Fibroblast of villous mesenchyme (primary cell): ENCODE measurements around the gene CYP2W1. TPM values are rescaled to one million over a fixed set of nuclear protein-coding genes. Genes with fewer than 3 reads are reported as not detected.

Experiments used
- DNase-seq: peaks from one replicate; pipeline ENCODE4 v3.0.0-alpha.2; 2010; ENCODE audit warnings: low read depth
- H3K4me3 ChIP-seq: 2 replicates; pipeline ENCODE4 v1.5.1; 2011; ENCODE audit warnings: low read depth, mild to moderate bottlenecking, low read length
- CTCF ChIP-seq: IDR thresholded peaks from 2 replicates; pipeline ENCODE4 v1.5.1; 2012; ENCODE audit warnings: low read depth, mild to moderate bottlenecking, low read length; ENCODE audit not compliant: insufficient read depth
- total RNA-seq: library from RNA; depleted of rRNA; stranded (reverse); fragments of >200 nt; gene quantifications from 2 replicates; pipeline ENCODE4 v1.2.3, GENCODE V29; 2012

CYP2W1 gene
- total RNA-seq, 1 donor, result under 0.01 TPM

- TF ChIP-seq CTCF, result no peak
- H3K4me3 ChIP-seq, result no peak overlapping the region
- no peak for DNase-seq
Observed at GRCh38 chr7:1005303-1005702, 22.3 kb downstream of the CYP2W1 start.

- TF ChIP-seq CTCF, result no peak
- DNase-seq, result no peak
- no peak overlapping the region for H3K4me3 ChIP-seq
Observed at GRCh38 chr7:1007901-1008300, 24.9 kb downstream of the CYP2W1 start.

DNA sequence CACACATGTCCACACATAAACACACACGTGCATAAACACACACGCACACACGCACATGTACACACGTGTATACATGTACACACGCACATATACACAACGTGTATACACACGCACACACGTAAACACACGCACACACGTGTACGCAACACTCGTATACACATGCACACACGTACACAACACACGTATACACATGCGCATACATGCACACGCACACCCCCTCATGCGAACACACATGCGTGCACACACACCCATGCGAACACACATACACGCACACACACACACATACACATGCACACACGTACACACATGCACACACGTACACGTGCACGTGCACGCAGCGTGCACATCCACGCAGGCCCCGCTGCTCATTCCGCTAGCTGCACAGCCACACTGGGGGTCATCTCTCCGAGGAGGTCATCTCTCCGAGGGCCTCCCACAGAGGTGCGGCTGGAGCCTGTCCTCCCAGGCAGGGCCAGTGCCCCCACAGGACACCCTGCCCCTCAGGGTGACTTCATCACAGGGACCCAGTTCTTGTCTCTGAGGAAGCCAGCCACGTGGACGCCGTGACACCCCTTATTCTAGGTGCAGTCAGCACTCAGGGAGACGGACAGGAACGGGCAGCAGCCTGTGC lies 25.9 kb downstream of the CYP2W1 start:
- no peak overlapping the region for H3K4me3 ChIP-seq
- no peak for TF ChIP-seq CTCF
- DNase-seq, result no peak

DNA sequence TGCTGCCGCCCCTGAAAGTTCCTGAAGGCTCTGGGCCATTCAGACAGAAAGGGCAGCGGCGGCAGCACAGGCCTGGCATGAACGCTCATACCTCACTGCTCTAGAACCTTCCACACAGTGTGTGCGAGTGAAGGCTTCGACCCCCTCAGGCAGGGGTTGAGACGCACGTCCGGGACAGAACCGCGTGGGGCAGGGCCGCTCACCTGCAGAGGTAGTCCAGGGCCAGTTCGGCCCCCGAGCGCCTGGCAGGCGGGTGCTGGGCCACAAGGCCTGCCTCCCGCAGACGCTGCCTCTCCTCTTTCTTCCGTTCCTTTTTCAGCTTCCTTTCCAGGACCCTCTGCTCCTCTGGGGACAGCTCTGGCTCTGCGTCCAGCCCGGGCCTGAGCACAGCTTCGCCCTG lies 26.8 kb downstream of the CYP2W1 start:
- H3K4me3 ChIP-seq, result no peak overlapping the region
- no peak for TF ChIP-seq CTCF
- DNase-seq, result no peak

DNA sequence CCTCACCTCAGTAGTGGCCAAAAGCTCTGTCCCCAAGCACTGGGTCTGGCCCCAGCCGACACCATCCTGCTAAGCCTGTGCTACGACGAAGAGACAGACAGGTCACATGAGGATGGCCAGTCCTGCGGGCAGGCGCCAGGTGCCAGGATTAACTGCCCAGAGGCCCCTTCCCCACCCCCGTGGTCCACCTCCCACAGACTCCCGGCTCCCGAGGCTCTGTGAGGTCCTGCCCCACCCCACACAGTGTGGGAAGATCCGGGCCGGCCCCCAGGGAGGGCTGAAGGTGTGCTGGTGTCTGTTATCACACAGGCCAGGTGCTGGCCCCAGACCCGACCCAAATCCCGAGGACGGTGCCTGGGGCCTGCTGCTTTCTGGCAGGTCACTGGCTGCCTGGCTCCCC lies 27.2 kb downstream of the CYP2W1 start:
- H3K4me3 ChIP-seq, result no peak overlapping the region
- no peak for TF ChIP-seq CTCF
- no peak for DNase-seq

DNA sequence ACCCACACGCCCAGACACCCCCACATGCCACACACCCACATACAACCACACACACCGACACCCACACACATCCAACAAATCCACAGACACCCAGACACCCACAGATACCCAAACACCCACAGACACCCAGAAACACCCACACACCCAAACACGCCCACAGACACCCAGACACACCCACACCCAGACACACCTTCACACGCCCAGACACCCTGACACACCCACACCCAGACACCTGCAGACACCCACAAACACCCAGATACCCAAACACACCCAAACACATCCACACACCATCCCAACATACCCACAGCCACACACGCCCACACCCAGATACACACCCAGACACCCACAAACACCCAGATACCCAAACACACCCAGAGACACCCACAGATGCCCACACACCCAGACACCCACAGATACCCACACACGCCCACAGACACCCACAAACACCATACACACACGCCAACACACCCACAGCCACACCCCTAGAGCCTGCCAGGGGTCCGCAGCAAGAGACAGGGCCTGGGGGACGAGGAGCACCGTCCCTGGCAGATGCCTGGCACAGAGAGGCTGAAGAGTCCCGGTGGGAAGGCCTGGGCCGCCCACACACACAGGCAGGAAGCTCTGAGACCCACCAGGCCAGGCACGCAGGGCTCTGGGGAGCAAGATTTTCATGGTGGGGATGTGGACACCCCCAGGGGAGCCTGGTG lies 28.5 kb downstream of the CYP2W1 start:
- no peak for DNase-seq
- TF ChIP-seq CTCF, result no peak
- no peak overlapping the region for H3K4me3 ChIP-seq
